HG02840 (cell line): ENCODE data around the gene PRKAR1A.
"Not testable (repeated sequence)": the region's sequence is repeated elsewhere in the genome, so short reads cannot be mapped to it uniquely, and the experiment has no call there.

Source experiments
- ATAC-seq: cut with Tn5 transposase; IDR thresholded peaks from one replicate; pipeline ENCODE4 v1.9.1; 2021; ENCODE audit warnings: mild to moderate bottlenecking, moderate library complexity, moderate number of reproducible peaks; ENCODE audit not compliant: unreplicated experiment, low FRiP score

PRKAR1A gene

DNA sequence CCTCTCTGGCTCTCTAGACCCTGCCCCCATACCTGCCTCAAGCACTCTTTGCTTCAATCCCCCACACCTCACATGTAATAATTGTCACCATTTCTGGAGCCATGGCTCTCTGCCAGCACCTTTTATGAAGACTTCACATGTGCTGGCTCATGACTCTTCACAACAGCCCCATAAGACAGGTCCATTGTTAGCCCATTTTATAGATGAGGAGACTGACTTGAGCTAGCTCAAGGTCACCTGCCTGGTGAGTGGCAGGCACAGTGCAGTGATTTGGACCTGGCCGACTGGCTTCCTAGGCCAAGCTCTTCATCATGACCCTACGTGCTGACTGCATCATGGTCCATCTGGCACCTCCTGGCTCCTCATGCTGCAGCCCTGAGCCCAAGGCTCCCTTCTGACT, 63.9 kb downstream of the PRKAR1A start:
- ATAC-seq: no peak

DNA sequence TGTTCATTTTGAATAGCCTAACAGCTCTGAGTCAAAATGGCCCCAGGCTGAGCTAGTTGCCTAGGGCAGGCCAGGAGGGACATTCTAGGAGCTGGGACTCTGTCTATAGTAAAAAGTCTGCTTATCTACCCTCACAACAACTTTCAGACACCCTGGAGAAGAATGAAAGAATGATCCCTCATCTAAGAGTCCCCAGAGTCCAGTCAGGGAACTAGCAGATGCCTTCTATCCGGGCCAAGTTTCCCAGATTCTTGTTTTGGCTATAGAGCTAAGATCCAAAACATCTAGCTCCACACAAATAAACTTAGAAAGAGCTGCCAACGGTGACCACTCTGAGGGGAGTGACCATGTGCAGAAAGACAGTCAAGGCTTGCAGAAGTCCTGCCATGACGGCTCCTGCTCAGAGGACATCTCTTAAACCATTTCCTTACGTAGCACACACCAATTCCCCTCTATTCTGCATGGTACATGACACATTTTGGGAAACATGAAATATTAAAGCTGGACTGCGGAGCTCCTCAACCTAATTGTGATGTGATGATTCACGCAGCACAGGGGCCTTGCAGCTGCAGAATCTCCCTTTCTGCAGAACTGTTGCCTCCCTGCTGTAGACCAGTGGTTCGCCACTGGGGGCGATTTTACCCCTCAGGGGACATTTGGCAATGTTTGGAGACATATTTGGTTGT, 64.7 kb downstream of the PRKAR1A start:
- ATAC-seq: no peak

DNA sequence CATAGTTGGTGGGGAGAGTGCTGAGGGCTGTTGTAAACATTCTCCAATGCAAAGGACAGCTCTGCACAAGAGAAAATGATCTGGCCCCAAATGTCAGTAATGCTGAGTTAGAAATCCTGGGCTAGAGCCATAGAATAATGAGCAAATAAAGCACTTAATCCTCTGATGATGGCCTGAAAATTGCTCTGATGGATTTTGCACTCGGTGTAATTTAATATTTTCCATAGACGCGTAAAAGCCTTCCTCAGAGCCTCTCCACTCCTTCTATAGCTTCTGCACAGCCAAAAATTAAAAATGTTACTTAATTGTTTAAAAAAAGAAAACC, 65.2 kb downstream of the PRKAR1A start:
- no peak for ATAC-seq

DNA sequence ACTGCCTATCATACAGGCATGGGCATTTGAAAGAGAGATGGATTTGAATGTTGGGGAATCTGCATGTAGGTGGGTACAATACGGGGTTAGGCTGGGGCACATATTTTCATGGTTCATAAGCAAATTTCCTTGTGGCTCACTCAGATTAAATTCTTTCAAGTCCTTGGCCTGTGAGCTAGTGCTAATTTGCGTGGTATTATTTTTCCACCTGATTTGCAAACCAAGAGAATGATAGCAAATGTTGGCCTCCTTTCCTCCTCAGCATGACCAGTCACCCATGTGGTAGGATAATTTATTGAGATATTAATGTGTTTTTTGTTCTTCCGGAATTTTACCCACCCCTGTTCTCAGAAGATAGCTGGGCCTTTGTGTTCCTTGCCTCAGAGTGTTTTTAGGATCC, 66.0 kb downstream of the PRKAR1A start:
- no peak for ATAC-seq

DNA sequence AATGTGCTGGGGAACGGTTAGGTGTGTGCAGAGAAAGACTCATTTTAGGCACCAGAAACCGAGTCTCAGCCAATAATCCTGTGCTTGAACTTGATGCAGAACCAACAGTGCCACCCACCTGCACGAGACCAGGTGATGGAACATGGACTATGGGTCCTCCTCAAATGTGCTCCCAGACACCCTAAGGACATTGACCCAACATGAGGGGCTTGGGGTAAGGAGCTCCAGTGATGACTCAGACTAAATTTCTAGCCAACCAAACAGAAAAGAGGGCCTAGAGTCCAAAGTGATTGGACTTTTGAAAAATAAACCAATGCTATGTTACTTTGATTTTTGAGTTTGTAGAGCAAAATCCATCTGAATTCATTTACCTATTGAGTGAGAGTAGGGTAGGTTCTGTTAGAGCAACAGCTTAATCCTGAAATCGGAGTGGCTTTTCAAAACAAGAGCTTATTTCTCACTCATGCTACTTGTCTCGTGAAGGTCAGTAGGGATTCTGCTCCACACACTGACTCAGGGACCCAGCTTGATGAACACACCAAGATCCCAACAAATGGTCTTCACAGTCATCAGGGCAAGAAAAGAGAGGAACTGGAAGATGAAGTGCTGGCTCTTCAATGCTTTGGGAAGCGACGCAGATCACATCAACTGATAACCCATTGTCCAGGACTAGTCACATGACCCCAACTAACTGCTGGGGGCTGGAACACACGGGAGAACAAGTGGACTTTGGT, 67.1 kb downstream of the PRKAR1A start:
- no peak for ATAC-seq

DNA sequence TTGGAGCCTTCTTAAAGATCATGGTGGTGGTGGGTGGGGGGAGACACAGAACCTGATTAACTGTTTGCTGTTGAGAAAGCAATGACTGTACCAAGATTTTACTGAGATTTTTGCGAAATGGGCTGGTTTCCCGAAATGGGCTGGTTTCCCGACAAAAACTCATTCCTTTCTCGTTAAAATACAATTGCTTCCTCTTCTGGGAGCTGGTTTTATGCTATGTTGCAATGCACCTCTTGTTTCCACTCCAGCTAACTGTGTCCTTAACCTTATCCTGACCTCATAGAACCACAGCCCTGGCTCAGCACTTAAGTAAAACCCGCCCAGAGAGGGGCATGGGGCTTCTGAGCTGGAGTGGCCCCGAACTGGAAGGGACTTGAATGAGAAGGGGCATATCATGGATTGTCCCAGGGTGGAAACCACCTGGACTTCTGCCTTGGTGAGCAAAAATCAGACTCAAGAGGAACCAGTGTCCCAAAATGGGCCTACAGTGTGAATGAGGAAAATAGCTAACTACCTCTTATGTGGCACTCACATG, 68.1 kb downstream of the PRKAR1A start:
- ATAC-seq: no peak

DNA sequence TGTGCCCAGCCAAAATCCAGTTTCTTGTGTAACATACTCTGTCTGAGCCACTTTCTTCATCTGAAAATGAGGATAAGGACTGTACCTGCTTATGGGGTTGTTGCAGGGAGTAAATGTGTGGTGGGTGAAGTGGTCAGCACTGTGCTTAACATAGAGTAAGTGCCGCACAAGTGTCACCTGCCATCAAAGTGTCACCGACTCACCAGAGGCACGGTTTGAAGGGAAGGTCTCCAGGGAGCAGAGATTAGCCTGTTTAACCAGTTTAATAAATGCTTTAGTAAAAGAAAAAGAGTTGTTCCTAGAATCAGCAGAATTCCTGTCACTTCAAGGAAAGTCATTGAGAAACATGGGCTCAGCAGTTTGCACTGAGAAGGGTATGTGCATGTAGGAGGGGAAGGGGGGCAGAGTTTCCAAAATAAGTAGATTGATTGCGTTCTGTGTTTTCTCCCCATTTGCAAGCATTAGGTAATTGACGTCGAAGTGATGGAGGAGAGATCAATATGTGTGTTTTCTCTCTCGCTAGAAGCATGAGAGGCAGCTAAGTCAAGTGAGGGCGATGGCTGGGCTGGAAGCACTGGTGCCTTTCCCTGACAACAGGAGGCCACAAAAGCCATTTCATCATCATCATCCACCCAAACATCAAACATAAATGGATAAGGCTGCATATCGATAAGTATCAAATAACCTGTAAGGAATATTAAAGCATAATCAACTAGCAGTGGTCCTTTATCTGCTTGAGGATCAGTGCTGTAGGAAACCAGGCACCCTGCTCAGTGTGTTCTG, 69.8 kb downstream of the PRKAR1A start:
- ATAC-seq: no peak

DNA sequence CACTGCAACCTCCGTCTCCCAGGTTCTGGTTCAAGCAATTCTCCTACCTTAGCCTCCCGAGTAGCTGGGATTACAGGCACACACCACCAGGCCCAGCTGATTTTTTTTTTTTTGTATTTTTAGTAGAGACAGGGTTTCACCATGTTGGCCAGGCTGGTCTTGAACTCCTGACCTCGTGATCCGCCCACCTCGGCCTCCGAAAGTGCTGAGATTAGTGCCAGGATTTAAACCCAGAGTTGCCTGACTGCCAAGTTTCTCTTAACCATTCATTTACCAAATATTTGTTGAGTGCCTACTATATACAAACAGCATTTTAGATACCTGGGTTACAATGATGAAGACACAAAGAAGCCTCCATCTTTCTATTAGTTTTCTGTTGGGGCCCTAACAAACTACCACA, 70.6 kb downstream of the PRKAR1A start:
- not testable (repeated sequence) for ATAC-seq

DNA sequence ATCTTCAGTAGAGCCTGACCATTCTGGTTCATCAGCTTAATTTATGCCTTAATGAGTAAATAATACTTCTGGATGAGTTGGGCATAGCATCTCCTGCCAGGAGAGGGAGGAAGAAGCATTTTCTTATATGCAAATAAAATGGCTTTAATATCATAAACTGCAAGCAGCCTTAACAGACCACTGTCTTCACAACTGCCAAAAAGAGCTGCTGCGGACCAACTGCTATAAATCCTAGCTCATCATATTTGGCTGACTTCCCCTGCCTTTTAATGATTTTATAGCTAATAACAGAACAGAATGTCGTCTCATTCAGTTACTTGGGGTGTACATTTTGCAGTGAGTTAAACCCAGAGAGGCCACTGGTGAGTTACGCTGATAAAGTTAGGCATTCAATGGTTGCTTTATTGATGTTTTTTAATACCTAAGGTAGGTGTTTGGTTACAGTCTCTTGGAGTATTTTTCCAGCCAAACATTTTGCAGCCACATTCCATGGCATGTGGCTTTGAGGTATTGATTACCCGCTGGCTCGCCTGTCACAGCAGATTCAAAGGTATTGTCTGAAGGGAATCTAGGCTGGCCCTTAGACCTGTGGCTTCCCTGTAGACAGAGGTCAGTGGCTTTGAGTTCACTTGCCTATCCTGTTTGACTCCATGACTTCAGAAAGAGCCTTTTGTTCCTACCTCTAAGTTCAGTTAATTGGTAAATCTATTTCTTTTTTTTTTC, 72.5 kb downstream of the PRKAR1A start:
- ATAC-seq: no peak

DNA sequence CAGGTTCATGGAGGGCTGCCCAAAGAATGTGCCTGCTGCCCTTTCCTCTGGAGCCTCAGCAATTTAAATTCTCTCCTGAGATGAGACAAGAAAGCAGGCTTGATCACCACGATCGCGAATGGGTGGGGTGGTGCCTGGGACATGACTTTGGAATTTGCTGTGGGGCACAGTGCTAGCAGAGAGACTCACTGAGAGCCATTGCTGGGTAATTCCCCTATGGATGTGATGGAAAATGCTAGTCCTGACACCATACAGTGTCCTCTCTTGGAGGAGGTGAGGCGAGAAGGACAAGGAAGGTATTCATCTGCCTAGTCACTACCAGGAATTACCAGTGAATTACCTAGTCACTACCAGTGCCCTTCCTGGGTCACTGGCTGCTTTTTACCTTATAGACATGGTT, 73.4 kb downstream of the PRKAR1A start:
- ATAC-seq: no peak

DNA sequence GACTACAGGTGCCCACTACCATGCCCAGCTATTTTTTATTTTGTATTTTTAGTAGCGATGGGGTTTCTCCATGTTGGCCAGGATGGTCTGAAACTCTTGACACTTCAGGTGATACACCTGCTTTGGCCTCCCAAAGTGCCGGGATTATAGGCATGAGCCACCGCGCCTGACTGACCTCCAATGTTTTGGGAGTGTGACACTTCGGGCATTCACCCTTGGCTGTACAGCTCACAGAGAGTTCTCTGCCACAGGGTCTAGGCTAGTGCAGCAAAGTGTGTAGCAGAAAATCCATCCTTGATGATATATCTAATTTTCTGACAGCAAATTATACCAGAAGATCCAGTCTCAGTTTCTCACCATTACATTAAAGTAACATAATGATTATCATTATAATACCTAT, 74.8 kb downstream of the PRKAR1A start:
- no peak for ATAC-seq

DNA sequence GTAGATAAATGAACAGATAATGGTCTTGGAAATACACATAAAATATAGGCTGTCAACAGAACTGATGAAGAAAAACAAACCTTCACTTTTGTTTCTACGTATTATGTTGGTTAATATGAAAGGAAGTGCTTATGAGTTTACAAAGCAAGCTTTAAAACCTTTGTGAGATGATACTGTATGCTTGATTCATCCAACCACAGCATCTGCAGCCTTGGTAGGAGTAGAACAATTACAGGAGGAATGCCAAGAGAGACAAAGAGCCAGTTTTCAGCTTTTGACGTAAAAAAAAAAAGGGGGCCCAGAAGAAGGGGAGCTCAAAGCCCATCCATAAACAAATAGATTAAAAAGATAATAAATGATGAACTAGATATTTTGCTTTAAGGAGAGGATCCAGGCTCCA, 75.6 kb downstream of the PRKAR1A start:
- ATAC-seq: no peak

DNA sequence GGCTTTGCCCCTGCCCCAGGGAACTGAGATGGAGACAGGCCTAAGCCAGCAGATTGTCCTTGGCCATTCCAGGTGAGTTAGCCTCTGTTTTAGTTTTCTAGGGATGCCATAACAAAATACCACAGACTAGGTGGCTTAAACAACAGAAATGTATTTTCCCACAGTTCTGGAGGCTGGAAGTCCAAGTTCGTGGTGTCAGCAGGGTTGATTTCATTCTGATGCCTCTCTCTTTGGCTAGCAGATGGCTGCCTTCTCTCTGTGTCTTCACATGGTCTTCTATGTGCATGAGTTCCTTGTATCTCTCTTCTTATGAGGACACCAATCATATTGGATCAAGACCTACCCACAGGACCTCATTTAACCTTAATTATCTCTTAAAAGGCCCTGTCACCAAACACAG, 76.1 kb downstream of the PRKAR1A start:
- no peak for ATAC-seq

DNA sequence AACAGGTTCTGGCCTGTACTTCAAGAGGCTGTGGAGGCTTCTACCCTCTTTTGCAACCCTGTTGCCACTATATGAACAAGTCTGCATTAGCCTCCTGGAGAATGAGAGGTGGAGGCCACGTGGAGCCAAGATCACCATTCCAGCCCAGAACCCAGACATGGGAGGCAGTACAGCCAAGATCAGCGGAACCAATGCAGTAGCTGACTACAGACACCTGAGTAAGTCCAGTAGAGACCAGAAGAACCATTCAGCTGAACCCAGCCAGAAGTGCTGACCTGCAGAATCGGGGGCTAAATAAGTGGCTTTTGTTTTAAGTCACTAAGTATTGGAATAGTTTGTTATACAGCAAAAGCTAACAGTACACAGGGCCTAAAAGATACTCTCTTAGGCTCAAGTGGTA, 76.9 kb downstream of the PRKAR1A start:
- ATAC-seq: no peak

DNA sequence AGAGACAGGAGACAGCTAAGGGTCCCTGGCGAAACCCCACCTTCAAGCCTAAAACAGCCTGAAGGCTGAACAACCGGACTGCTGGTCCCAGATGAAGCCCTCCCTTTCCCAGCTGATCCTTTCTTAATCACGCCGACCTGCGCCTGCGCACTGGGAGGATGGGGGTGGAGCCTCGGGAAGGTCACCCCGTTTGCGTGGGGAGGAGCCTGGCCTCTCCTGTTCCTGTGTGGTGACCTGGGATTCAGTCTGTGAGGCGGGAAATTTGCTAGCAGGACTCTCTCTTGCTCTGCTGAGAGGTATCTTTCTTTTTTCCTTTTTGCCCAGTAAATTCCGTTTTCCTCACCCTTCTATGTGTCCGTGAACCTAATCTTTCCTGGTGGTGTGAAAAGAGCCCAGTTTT, 79.4 kb downstream of the PRKAR1A start:
- no peak for ATAC-seq

DNA sequence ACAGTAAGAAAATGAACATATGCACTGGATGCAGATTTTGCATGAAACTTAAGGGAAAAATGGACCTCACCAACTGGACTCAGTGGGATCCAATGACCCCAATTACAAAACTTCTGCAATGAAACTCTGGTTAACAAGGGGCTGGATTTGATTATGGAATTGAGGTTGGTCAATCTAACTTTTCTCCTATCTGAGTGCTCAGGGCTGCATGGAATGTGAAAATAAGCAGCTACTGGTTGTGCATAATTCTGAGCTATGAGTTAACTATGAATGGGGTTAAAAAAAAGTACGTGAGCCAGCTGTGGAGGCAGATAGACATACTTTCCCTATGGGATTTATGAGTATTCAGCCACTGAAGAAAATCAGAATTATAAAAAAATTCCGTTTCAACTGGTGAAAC, 79.8 kb downstream of the PRKAR1A start:
- no peak for ATAC-seq

DNA sequence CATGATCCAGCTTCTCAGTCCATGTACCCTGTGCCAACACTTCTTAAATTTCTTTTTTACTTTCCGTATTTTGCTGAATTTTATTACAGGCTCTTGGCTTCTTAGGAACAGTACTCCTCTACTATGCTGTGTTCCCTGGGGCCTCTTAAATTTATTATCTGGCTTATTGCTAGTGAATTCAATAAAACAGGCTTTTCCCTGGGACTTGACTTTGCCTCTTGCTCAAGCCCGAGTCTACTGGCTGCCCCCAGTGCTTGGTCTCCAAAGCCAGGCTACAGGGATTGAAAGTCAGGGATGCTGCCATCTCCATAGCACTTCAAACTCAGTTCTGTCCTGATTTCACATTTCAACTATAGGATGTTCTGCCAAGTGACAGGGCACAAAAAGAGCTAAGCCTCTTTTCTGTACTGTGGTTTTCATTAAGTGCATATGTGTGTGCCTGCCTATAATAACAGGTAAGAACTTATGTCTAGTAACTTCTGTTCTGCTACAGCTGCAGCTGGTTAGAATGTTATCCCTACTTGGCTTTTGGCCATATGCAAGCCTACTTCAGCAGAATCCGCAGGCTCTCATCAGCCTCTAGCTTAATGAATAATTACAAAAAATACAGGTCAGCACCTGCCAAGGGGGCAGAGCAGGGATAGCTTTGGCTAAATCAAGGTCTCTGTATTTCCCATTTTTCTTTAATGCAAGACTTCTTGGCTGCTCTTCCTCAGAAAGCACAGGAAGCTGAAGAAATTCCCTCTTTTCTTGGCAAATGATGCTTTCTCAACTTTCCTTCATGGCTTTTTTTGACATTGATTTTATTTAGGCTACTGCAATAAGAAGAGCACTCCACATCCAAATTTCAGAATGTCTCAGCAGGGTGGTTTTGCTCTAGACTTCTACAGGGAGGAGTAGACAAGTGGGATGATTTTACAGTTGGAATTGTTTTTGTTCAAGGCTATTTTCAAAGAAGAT, 80.7 kb downstream of the PRKAR1A start:
- no peak for ATAC-seq

DNA sequence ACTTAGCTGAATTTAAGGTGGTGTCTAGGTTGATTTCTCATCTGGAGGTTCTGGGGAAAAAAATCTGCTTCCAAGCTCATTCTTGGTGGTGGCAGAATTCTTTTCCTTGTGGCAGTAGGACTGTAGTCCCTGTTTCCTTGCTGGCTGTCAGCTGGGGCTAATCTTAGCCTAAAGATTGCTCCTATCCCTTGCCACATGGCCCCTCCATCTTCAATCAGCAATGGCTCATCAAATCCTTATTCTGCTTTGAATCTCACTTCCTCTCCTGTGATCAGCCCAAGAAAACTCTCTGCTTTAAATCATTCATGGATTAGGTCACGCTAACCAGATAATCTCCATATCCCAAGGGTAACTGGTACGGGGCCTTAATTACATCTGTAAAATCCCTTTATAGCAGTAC, 82.3 kb downstream of the PRKAR1A start:
- ATAC-seq: no peak

DNA sequence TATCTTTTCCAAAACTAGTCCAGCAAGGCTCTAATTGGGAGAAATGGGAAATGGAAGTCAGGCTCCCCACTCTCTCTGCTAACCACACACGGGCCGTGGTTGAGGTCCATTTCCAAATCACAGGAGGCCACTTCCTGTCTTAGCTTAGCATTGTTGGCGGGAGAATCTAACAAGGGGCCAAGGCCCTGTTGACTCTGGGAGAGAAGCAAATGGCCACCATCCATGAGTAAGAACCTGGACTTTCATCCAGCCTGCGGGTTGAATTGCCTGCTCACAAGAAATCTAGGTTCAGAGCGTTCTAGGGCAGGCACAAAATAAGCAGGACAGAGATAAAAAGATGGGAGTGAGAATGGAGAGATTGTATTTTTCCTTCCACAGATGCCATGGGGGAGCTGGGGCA, 83.3 kb downstream of the PRKAR1A start:
- no peak for ATAC-seq

DNA sequence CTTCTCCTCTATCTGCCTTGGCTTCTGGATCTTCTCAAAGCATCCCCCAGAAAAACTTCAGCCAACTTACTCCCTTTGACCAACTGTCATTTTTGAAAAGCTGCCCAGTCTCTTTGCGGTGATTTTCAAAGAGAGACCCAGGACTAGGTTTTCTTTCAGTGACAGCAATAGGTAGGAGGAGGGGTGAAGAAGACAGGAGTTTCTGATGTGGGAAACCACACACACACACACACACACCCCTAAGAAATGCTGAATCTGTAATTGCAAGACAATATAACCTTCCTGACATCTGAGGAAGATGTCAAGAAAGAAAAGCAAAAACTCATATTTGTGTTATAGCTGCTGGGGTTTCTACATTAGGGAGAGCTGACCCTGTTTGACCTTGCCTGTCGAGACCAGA, 83.8 kb downstream of the PRKAR1A start:
- no peak for ATAC-seq
